Motor neuron (in vitro differentiated cells): ENCODE data around the gene MROH2A. TPM values are rescaled to one million over a fixed set of nuclear protein-coding genes. Genes with fewer than 3 reads are reported as not detected.

Experiments used
- ATAC-seq, 8 experiments: fragments of 200-7000 bp; cut with Tn5 transposase; replicated peaks in 6 of 8; 2 replicates each; pipeline ENCODE4 v1.8.0; 2021; ENCODE audit warnings: mild to moderate bottlenecking in 8 of 8, moderate library complexity in 8 of 8
- H3K27ac ChIP-seq, 2 donors: fragments of 250-450 bp; sonication (Bioruptor Pico); 2 replicates each; pipeline ENCODE4 v1.9.0; 2021; ENCODE audit warnings: antibody characterized with exemption in 2 of 2, mild to moderate bottlenecking in 2 of 2, moderate library complexity in 1 of 2
- H3K4me1 ChIP-seq, 2 donors: fragments of 250-450 bp; sonication (Bioruptor Pico); replicated peaks in 1 of 2; 2 replicates each; pipeline ENCODE4 v1.6.1; 2021; ENCODE audit warnings: antibody characterized with exemption in 2 of 2, mild to moderate bottlenecking in 2 of 2, moderate library complexity in 1 of 2
- H3K4me3 ChIP-seq, 5 donors: fragments of 250-450 bp; sonication (Bioruptor Pico); 2 replicates each; pipeline ENCODE4 v1.9.0; 2021; ENCODE audit warnings: antibody characterized with exemption in 5 of 5, mild to moderate bottlenecking in 5 of 5, moderate library complexity in 4 of 5
- WGBS, 10 experiments: fragments of 450-650 bp; shearing (Covaris generic); methylation state at CpG; one replicate each; pipeline ENCODE4 v1.0.0; 2022; 5-methylcytosine and 5-hydroxymethylcytosine counted together
- in situ Hi-C, 9 experiments: fragments of 400-800 bp; cut with MboI; loops; one replicate each; pipeline ENCODE4 v1.15.0; 2021; ENCODE audit warnings: low sequenced_read_pairs in 9 of 9, low pct_unique_long_range_greater_than_20kb in 2 of 9; ENCODE audit not compliant: unreplicated experiment in 9 of 9
- total RNA-seq, 8 experiments: library from RNA; unstranded; fragments of 300-600 nt; gene quantifications; 2 replicates each; pipeline versions ENCODE4 v1.2.3 to v1.2.4, GENCODE V29; 2022

The MROH2A gene
- total RNA-seq, 8 experiments from 2014 or later: 0.29 to 0.66 (median 0.31) TPM; not detected in 5

DNA sequence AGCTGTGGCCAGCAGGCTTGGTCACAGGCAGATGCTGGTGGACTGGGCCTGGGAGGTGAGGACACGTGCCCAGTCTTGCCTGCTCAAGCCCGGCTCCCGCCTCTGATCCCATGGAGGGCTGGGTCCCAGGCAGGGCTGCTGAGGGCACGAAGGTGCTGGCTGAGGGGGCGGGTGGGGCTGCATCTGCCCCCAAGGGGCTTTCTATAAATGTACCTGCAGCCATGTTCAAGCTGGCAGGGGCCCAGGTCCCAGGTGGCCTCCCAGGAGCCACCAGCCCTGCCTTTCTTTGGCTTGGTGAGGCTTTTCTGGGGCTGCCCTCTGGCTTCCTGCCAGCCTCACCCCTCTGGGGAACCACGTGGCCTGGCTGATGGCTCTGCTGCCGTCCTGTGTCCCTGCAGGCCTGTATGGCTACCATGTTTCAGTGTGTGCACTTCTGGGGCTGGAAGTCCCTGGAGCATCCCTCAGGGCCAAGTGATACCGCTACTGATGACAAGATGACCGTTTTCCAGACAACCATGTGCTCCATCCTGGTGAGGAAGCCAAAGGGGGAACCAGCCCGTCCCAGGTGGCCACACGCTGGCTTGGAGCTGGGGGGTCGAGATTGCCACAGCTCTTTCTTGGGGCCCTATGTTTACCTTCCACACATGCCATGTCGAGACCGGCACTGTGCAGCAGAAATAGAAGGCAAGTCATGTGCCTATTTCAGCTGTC, 53.0 kb downstream of the MROH2A start:
- in situ Hi-C loops: no loop called here
- Histone ChIP-seq H3K4me3 (no peak overlapping the region), H3K4me1 (peaks cover 0 to 6% of the 10 kb centered on the region in 2 donors), H3K27ac (no peak overlapping the region)
- 80 to 96% (median 88%) methylated on average over 1 to 5 of the region's 14 CpGs; no CpG with 5 or more reads in 3 of the 10 experiments for WGBS, 10 experiments
- ATAC-seq: no peak

GRCh38 chr2:233831861-233832260, 53.7 kb downstream of the MROH2A start:
- no peak for ATAC-seq
- in situ Hi-C loops: no loop called here
- Histone ChIP-seq H3K4me3 (no peak overlapping the region), H3K27ac (no peak overlapping the region), H3K4me1 (peaks cover 0 to 6% of the 10 kb centered on the region in 2 donors)
- WGBS, 10 experiments: 81 to 100% (median 100%) methylated on average over 1 to 4 of the region's 6 CpGs; no CpG with 5 or more reads in 2 of the 10 experiments

DNA sequence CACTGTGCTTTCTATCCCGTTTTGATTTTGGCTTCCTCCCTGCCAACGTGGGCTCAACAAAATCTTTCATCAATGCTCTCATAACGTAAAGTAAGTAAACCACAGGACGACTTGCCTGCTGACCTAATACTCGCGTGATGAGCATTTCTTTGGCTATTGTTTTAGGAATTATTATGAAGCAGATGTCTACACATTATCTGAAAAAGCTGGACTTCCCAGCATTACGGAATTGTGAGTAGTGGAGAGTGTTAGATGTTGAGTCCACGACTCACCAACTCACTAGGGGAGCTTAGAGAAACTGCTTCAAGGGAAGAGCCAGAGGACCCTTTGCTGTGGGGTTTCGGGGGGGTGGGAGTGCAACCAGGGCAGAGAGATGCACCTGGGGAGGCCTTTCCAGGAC, 54.3 kb downstream of the MROH2A start:
- in situ Hi-C loops: no loop called here
- 0 to 90% (median 61%) methylated on average over 1 to 8 of the region's 9 CpGs; no CpG with 5 or more reads in 3 of the 10 experiments for WGBS, 10 experiments
- peaks cover 0 to 6% of the 10 kb centered on the region in 2 donors for H3K4me1 ChIP-seq
- peak in 2 of 8 experiments; percentile 8 to 12 for ATAC-seq
- H3K4me3 ChIP-seq: no peak overlapping the region
- H3K27ac ChIP-seq: no peak overlapping the region

DNA sequence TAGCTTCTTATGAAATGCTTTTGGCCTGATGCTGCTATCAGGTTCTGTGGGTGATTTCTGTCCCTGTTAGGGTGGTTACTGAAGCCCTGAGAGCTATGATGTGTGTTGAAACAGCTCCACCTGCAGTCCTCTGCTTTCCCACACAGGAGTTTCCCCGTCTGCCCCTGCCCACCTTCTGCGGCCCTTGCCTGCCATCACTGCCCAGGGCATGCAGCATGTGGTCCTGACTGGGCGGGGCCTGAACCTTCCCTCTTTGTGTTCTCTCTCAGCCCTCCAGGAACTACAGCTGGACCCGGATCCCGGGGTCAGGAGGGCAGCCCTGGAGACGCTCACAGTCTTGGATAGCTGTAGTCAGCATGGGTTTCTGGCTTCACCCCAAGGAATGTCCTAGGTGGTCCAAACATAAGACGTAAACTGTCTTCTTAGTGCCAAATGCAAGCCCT, 54.8 kb downstream of the MROH2A start:
- H3K4me3 ChIP-seq: no peak overlapping the region
- H3K27ac ChIP-seq: no peak overlapping the region
- H3K4me1 ChIP-seq: peaks cover 0 to 6% of the 10 kb centered on the region in 2 donors
- in situ Hi-C loops: no loop called here
- peak; percentile 67 to 97 (median 90) for ATAC-seq
- 0 to 80% (median 50%) methylated on average over 1 to 3 of the region's 7 CpGs; no CpG with 5 or more reads in 2 of the 10 experiments for WGBS, 10 experiments

DNA sequence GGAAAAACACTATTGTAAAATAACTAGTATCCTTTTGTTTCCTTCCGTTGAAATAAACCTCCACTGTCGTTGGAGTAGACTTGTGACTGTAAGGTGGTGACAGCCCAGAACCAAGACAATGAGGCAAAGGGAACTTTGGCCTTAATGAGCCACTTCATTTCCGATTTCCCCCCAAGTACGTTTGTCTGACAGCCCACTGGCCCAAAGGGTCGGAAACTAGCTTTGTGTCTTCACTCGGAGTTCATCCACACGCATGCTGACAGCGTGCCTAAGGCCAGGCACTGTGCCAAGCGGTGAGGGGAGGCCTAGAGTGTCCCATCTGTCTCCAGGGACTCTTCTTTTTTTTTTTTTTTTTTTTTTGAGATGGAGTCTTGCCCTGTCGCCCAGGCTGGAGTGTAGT, 55.2 kb downstream of the MROH2A start:
- H3K27ac ChIP-seq: no peak overlapping the region
- 38 to 89% (median 78%) methylated on average over 2 to 6 of the region's 10 CpGs; no CpG with 5 or more reads in 2 of the 10 experiments for WGBS, 10 experiments
- H3K4me3 ChIP-seq: no peak overlapping the region
- peak in 1 of 8 experiments; percentile 29 for ATAC-seq
- H3K4me1 ChIP-seq: peaks cover 0 to 6% of the 10 kb centered on the region in 2 donors
- in situ Hi-C loops: no loop called here

DNA sequence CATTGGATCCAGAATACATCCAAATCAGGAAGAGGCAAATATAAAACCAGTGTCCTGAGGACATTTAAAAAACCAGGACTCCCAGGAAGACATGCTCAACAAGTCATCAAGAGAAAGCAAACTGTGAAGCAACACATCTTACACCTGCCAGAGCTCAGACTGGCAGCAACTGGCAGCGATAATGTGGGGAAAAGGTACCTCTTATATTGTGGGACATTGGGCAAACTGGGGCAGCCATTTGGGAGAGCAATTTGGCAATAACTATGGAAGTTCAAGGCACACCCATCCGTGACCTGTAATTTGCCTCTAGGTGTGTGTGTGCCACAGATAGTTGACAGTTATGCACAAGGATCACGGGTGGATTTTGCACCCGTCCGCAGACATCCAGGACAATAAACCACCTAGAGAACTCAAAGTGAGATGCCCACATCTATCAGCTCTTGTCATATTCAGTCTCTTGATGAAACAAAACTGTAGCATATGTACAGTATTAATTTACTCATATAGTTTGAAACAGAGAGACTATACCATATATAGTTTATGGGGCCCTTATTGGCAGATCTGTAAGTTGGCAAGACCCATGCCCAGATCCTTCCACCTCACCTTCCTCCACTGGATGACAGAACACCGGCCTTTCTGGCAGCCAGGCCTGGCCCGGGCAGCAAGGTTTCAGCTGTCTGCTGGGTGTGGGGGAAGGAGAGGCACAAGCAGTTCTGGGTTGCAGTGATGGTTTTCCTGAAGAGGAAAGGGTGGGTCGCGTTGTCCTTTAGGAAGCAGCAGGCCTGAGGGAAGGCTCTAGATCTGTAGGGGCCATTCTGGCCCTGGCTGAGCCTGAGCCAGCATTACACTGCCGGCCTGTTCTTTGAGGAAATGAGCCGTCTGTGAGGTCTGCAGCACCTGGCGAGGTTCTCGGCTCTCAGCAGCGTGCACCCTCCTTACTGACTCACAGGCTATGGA, 57.4 kb downstream of the MROH2A start:
- ATAC-seq: no peak
- Histone ChIP-seq H3K4me1 (peaks cover 0 to 6% of the 10 kb centered on the region in 2 donors), H3K27ac (no peak overlapping the region), H3K4me3 (no peak overlapping the region)
- WGBS, 10 experiments: 71 to 100% (median 100%) methylated on average over 1 to 9 of the region's 14 CpGs; no CpG with 5 or more reads in 1 of the 10 experiments
- in situ Hi-C loops: no loop called here

- Histone ChIP-seq H3K4me3 (no peak overlapping the region), H3K4me1 (peaks cover 0 to 6% of the 10 kb centered on the region in 2 donors), H3K27ac (no peak overlapping the region)
- in situ Hi-C loops: no loop called here
- ATAC-seq: no peak
- WGBS, 10 experiments: 80 to 100% (median 99%) methylated on average over 1 to 4 of the region's 7 CpGs; no CpG with 5 or more reads in 4 of the 10 experiments
Measured at GRCh38 chr2:233836359-233836758, 58.2 kb downstream of the MROH2A start.

GRCh38 chr2:233837694-233838229, 59.6 kb downstream of the MROH2A start:
- H3K27ac ChIP-seq: no peak overlapping the region
- 71 to 100% (median 95%) methylated on average over 1 to 7 of the region's 9 CpGs; no CpG with 5 or more reads in 4 of the 10 experiments for WGBS, 10 experiments
- in situ Hi-C loops: no loop called here
- peaks cover 0 to 3% of the 10 kb centered on the region in 2 donors for H3K4me1 ChIP-seq
- no peak overlapping the region for H3K4me3 ChIP-seq
- ATAC-seq: no peak

- in situ Hi-C loops: no loop called here
- no peak overlapping the region for H3K4me3 ChIP-seq
- peaks cover 0 to under 1% of the 10 kb centered on the region in 2 donors for H3K4me1 ChIP-seq
- H3K27ac ChIP-seq: no peak overlapping the region
- ATAC-seq: no peak
- 57 to 100% (median 79%) methylated on average over 1 to 7 of the region's 7 CpGs; no CpG with 5 or more reads in 2 of the 10 experiments for WGBS, 10 experiments
Measured at GRCh38 chr2:233838251-233838650, 60.1 kb downstream of the MROH2A start.

- peak in 1 of 8 experiments; percentile 18 for ATAC-seq
- 40 to 100% (median 87%) methylated on average over 1 to 5 of the region's 12 CpGs; no CpG with 5 or more reads in 4 of the 10 experiments for WGBS, 10 experiments
Measured at GRCh38 chr2:233838726-233839446, 60.8 kb downstream of the MROH2A start.

DNA sequence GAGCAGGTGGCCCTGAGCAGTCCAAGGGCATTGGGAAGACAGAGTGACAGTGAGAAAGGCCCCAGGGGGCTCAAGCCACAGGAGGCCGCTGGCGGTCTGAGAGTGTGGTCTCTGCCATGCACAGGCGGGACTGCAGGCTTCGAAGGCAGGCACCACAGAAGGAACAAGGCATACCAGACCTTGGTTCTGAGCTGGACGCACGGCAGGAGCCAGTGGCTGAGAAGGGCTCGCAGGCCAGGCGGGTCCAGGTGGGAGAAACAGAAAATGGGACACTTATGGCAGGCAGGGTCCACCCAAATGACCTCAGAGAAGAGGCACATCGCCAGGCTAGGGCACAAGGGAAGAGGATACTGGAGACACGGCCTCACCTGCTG, 61.3 kb downstream of the MROH2A start:
- H3K4me1 ChIP-seq: no peaks in the 10 kb centered on the region
- no peak overlapping the region for H3K4me3 ChIP-seq
- peak in 1 of 8 experiments; percentile 19 for ATAC-seq
- no peak overlapping the region for H3K27ac ChIP-seq
- WGBS, 10 experiments: 60 to 100% (median 96%) methylated on average over 1 to 2 of the region's 10 CpGs; no CpG with 5 or more reads in 6 of the 10 experiments
- in situ Hi-C loops: no loop called here

More at GRCh38 chr2:233838726-233839446, 60.8 kb downstream of the MROH2A start:
- Histone ChIP-seq H3K27ac (no peak overlapping the region), H3K4me1 (no peaks in the 10 kb centered on the region), H3K4me3 (no peak overlapping the region)
- in situ Hi-C loops: no loop called here

- WGBS, 10 experiments: 80 to 100% (median 93%) methylated on average over 1 to 6 of the region's 9 CpGs; no CpG with 5 or more reads in 6 of the 10 experiments
Measured at GRCh38 chr2:233840520-233840919, 62.4 kb downstream of the MROH2A start.

More at GRCh38 chr2:233840520-233840919, 62.4 kb downstream of the MROH2A start:
- Histone ChIP-seq H3K4me3 (no peak overlapping the region), H3K4me1 (no peaks in the 10 kb centered on the region), H3K27ac (no peak overlapping the region)
- in situ Hi-C loops: no loop called here
- ATAC-seq: no peak
